Measurements from ENCODE around the gene CBLN1. TPM values are rescaled to one million over a fixed set of nuclear protein-coding genes. Genes with fewer than 3 reads are reported as not detected.

The CBLN1 gene
- total RNA-seq, 1 experiment from 2014 or later: 5.6 TPM

DNA sequence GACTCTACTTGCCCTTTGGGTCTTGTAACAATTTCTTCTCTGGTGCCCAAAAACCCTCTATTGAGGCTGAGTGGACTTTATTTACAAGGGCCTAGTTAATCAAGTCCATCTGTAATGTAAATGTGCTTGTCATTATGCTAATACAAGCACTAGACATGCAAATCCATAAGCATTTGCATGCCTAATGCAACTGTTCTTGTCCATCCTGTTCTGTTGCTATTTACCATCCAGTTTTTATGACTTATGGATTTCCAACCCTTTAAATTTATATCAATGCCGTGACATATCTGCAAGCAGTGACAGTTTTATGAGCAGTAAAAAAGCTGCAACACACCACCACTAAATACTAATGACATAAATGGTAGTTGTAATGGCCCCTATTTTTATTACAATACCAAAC is 33.4 kb downstream of the CBLN1 start:
- Mint-ChIP-seq H3K27me3 (ENCODE audit: low read depth) (peaks cover 6% of the 10 kb centered on the region), H3K36me3 (ENCODE audit: insufficient read depth in 1 of 3, low read depth in 3 of 3) (no peaks in the 10 kb centered on the region), H3K27ac (no peak overlapping the region), H3K4me1 (peaks cover 22 to 25% of the 10 kb centered on the region in 2 experiments), H3K4me3 (no peak overlapping the region), H3K9me3 (no peaks in the 10 kb centered on the region)
- Histone ChIP-seq H3K4ac (ENCODE audit: low read depth, low read length) (no peak overlapping the region), H3T11ph (ENCODE audit: low read length) (no peak overlapping the region), H2BK20ac (ENCODE audit: low read depth, low read length, poor library complexity, severe bottlenecking) (no peak overlapping the region), H2BK12ac (ENCODE audit: insufficient read length, low read depth, low read length) (no peak overlapping the region), H3K14ac (ENCODE audit: insufficient read depth, low read length) (no peak overlapping the region), H2BK120ac (ENCODE audit: low read depth, low read length, poor library complexity, severe bottlenecking) (no peak overlapping the region), H4K20me1 (ENCODE audit: control insufficient read depth, insufficient read depth, insufficient read length) (no peaks in the 10 kb centered on the region), H2AK5ac (ENCODE audit: insufficient read length, low read length) (no peak overlapping the region), H3K4me1 (ENCODE audit: insufficient read depth, low read length) (peaks cover 10% of the 10 kb centered on the region), H3K9me3 (ENCODE audit: control insufficient read depth, low read depth, low read length) (no peaks in the 10 kb centered on the region), H2BK5ac (ENCODE audit: insufficient read length, low read length) (no peak overlapping the region), H3K79me1 (ENCODE audit: insufficient read depth, low read depth, low read length, poor library complexity, severe bottlenecking) (no peaks in the 10 kb centered on the region), H3K56ac (ENCODE audit: insufficient read length, low read depth, low read length) (no peak overlapping the region), H3K79me2 (ENCODE audit: insufficient read depth, low read length) (no peaks in the 10 kb centered on the region), H3K9ac (ENCODE audit: extremely low read depth, insufficient read length, low read length) (no peak overlapping the region), H3K4me2 (ENCODE audit: insufficient read depth, insufficient read length, low read length) (peak overlapping the region; percentile 20), H2BK15ac (ENCODE audit: low read depth, low read length) (no peak overlapping the region), H3K23me2 (ENCODE audit: insufficient read length, low read depth, low read length, poor library complexity, severe bottlenecking) (no peaks in the 10 kb centered on the region), H3K27me3 (ENCODE audit: insufficient read depth, low read length) (no peaks in the 10 kb centered on the region), H2AFZ (ENCODE audit: low read length) (no peak overlapping the region), H3K23ac (ENCODE audit: insufficient read length, low read depth, low read length) (no peak overlapping the region), H4K91ac (ENCODE audit: insufficient read length, low read depth, low read length) (no peak overlapping the region), H4K5ac (ENCODE audit: insufficient read length, low read depth, low read length) (no peak overlapping the region), H4K8ac (replicated peaks; ENCODE audit: insufficient read length, low read depth, low read length) (no peak overlapping the region), H3K18ac (ENCODE audit: insufficient read length, low read depth, low read length) (no peak overlapping the region), H3K27ac (ENCODE audit: insufficient read length, low read depth, low read length) (no peak overlapping the region)
- DNase-seq: no peak
- TF ChIP-seq, protein P1, sequence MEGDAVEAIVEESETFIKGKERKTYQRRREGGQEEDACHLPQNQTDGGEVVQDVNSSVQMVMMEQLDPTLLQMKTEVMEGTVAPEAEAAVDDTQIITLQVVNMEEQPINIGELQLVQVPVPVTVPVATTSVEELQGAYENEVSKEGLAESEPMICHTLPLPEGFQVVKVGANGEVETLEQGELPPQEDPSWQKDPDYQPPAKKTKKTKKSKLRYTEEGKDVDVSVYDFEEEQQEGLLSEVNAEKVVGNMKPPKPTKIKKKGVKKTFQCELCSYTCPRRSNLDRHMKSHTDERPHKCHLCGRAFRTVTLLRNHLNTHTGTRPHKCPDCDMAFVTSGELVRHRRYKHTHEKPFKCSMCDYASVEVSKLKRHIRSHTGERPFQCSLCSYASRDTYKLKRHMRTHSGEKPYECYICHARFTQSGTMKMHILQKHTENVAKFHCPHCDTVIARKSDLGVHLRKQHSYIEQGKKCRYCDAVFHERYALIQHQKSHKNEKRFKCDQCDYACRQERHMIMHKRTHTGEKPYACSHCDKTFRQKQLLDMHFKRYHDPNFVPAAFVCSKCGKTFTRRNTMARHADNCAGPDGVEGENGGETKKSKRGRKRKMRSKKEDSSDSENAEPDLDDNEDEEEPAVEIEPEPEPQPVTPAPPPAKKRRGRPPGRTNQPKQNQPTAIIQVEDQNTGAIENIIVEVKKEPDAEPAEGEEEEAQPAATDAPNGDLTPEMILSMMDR (conservative IDR thresholded peaks at IDR 0.05): no peak
- WGBS (ENCODE audit: extremely low coverage, insufficient read length, low lambda C conversion rate): no CpG with 5 or more reads among the region's 1 CpG

All from H9 (cell line).